Stimulated activated CD4-positive, alpha-beta T cell treated with anti-CD3 and anti-CD28 coated beads, TNF-alpha, amount 100 ng/mL, for 48 hours (primary cell): Measurements from ENCODE around the gene CCR8.
"Not testable (repeated sequence)": the region's sequence is repeated elsewhere in the genome, so short reads cannot be mapped to it uniquely, and the experiment has no call there.

ENCODE experiments used
- DNase-seq, 3 donors: peaks; one replicate each; pipeline ENCODE4 v3.0.0-alpha.2; 2020; ENCODE audit warnings: low read depth in 3 of 3

The CCR8 gene

DNA sequence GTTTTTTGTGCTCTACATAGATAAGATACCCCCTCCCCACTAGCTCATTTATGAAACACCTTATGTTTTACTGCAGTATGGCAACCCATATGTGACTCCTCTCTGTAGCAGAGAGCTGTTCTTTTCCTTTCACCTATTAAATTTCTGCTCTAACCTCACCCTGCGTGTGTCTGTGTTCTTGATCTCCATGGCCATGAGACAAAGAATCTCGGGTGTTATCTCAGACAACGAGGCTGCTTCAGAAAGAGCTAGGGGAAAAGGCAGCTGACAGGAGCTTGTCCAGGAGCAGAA, 18.0 kb downstream of the CCR8 start:
- DNase-seq: no peak

DNA sequence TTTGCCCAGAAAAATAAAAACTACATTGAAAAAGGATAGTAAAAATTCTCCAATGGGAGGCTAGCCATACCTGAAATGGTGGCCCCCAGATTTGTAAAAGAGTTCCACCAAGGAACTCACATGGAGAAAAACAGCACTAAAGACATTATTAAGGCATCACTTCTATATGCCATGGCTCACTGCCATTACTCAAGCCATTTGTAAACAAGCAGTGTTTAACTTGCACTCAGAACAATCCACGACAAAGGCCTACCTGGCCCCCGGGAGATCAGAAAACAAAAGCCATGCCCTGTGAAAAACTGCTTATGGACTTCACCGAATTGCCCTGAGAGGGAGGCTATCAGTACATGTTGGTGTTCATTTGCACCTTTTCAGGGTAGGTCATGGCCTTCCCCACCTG, 19.6 kb downstream of the CCR8 start:
- DNase-seq: no peak

DNA sequence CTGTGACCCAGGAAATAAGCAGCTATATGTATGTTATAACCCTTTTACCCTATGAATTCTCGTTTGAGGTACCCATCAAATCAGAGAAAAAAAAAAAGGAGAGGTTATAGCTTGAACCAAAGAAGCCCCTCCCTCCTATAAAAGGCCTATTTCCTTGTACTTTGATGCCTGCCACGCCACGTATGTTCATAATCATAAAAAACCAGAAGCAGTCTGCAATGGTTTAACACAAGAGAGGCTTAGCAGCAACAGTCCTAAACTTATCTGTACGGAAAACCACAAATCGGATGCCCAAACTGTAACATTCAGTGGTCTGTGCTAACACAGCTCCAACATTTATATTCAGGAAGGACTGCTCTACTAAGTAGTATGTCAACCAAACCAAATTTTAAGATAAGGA, 21.2 kb downstream of the CCR8 start:
- DNase-seq: no peak

DNA sequence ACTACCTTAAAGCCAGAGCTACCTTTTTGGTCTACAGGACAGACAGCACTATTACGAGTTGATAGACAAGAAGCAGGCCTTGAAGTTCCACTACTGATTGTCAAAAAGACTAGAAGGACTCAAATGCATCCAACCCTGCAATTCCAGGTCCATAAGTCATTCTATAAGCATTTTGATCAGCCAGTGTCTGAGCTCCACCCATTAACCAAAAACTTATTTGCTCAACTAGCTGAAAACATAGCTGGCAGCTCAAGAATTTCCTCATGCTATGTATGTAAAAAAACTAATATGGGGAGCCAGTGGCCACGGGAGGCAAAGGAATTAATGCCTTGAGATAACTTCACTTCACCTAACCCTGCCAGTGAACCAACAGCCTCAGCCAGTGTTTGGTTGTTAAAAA, 21.6 kb downstream of the CCR8 start:
- not testable (repeated sequence) for DNase-seq

DNA sequence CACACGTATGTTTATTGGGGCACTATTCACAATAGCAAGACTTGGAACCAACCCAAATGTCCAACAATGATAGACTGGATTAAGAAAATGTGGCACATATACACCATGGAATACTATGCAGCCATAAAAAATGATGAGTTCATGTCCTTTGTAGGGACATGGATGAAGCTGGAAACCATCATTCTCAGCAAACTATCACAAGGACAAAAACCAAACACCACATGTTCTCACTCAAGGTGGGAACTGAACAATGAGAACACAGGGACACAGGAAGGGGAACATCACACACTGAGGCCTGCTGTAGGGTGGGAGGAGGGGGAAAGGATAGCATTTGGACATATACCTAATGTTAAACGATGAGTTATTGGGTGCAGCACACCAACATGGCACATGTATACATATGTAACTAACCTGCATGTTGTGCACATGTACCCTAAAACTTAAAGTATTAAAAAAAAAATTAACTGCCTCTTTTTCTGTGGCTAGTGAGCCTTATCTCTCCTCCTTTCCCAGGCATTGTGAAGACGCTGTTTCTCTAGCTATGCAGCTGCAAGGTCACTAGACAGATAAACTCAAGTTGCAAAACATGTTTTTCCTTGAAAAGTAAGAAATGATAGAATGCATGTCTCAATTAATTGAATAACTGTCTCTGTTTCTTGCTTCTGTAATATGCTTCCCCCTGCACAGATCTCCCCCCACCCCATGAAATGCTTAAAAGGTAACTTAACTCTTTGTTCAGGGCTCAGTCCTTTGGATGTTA, 23.8 kb downstream of the CCR8 start:
- DNase-seq: not testable (repeated sequence)

DNA sequence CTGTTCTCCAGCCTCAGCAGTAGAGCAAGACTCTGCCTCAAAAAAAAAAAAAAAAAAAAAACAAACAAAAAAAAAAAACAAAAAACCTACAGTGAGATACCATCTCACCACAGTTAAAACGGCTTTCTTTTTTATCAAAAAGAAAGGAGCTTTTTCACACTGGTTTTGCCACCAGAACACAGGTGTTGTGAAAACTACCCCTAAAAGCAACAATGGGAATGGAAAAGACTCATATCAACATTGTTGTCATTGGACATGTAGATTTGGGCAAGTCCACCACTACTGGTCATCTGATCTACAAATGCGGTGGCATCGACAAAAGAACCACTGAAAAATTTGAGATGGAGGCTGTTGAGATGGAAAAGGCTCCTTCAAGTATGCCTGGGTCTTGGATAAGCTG, 28.8 kb downstream of the CCR8 start:
- no peak for DNase-seq

DNA sequence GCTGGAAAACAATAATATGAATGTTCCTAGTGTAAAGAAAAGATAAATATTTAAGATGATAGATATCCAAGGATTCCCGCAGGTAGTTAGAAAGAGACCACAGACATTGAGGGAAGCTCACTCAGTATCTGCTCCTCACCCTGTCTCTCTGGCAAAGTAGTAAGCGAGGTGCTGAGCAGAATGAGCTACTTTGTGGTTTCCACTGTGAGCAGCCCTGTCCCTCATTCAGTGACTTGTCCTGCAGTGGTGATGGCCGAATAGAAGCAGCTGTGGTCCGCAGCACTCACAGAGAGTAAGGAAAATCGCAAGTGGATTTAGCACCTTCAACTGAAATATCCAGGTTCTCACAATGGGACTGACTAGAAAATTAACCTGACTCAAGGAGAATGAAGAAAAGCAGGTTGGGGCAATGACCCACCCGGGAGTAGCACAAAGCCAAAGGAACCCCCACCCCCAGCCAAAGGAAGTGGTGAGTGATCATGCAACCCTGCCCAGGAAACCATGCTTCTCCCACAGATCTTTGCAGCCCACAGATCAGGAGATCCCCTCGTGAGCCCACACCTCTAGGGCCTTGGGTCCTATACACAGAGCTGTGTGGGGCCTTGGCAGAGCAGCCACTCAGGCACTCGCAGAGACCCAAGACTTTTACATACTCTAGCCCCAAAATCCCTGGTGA, 31.9 kb downstream of the CCR8 start:
- DNase-seq: peak in 1 of 3 donors; percentile 17

DNA sequence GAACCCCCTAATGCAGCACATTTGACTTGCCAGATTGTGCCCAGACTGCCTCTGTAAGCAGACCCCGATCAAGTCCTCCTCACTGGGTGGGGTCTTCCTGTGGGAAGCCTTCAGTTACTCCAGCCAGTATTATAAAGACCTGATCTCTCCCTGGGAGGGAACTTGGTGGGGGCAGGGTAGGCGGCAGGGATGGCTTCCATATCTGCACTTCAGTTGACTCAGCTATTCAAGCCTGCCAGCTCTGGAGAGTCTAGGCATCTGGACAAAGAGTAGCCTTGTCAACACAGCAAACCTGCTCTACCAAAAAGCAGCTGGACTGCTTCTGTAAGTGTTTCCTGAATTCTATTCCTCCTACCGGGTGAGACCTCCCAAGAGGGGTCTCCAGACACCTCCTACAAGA, 32.7 kb downstream of the CCR8 start:
- no peak for DNase-seq

DNA sequence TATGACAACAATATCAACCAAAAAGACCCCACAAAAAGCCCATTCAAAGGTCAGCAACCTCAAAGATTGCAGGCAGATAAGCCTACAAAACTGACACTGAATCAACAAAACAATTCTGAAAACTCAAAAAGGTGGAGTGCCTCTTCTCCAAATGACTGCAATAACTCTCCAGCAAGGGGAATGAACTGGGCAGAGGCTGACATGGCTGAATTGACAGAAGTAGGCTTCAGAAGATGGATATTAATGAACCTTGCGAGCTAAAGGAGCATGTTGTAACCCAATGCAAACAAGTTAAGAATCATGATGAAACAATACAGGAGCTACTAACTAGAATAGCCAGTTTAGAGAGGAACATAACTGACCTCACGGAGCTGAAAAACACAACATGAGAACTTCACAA, 33.3 kb downstream of the CCR8 start:
- no peak for DNase-seq

DNA sequence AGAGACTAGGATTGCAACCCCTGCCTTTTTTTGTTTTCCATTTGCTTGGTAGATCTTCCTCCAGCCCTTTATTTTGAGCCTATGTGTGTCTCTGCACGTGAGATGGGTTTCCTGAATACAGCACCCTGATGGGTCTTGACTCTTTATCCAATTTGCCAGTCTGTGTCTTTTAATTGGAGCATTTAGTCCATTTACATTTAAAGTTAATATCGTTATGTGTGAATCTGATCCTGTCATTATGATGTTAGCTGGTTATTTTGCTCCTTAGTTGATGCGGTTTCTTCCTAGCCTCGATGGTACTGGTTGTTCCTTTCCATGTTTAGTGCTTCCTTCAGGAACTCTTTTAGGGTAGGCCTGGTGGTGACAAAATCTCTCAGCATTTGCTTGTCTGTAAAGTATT, 40.9 kb downstream of the CCR8 start:
- DNase-seq: not testable (repeated sequence)

DNA sequence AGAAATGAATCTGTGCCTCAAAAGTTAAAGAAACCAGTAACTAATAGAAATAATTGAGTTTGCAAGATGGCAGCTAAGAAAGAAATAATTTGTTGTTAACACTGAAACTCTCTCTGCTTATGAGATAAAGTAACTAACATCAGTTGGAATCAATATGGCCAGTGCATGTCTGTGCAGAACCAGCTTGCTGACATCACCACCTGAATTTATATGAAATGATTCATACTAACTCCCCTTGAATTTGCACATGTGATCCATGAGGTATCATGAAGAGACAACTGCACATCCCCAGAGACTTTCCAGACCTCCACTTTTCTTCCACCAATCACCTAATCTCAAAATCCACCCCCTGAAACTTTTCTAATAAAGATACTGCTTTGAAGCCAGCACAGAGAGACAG, 43.3 kb downstream of the CCR8 start:
- DNase-seq: no peak

DNA sequence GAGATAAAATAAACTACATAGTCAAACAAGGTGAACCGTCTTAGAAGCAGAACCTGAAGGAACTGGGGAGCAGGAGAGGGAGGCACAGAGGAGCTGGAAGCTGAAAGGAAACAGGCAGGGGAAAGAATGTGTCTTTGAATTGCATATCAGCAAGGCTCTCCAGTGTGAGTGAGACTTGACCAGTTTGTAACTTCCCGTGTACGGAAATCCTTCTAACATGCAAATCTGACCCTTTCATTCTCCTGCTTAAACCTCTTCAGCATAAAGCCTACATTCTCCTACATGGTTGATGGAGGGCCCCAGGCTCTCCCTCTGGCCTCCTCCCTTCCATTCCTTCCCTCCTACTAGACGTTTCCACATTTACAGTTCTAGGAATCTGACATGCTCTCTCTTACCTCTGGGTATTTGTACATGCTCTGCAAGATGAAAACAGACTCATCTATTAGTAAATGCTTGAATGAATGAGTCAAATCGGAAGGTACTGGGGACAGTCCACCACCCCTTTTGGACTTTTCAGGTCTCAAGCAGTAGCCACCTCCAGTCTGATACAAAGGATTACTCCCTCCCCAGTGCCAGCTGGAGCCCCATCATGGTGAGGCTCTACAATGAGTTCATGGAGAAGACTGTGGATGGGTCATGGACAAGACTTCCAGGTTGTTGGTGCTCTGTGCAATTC, 47.6 kb downstream of the CCR8 start:
- DNase-seq: no peak

DNA sequence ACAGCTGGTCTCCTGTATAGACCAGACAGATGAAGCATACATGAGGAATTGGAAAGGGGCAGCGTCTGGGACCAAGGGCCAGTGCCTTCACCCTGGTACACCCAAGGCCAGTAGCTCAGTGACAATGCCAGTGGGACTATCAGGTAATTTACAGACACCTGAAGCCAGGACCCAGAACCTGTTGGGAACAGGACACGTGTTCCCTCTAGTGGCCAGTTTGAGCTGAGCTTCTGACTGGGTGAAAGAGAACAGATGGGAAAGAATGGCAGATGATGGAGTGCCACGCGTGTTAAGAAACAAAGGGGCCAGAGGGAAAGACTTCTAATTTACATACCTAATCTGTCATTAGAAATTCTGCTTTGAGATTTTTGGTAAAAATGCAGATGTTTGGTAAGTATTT, 48.6 kb downstream of the CCR8 start:
- peak; percentile 41 to 53 (median 46) for DNase-seq

DNA sequence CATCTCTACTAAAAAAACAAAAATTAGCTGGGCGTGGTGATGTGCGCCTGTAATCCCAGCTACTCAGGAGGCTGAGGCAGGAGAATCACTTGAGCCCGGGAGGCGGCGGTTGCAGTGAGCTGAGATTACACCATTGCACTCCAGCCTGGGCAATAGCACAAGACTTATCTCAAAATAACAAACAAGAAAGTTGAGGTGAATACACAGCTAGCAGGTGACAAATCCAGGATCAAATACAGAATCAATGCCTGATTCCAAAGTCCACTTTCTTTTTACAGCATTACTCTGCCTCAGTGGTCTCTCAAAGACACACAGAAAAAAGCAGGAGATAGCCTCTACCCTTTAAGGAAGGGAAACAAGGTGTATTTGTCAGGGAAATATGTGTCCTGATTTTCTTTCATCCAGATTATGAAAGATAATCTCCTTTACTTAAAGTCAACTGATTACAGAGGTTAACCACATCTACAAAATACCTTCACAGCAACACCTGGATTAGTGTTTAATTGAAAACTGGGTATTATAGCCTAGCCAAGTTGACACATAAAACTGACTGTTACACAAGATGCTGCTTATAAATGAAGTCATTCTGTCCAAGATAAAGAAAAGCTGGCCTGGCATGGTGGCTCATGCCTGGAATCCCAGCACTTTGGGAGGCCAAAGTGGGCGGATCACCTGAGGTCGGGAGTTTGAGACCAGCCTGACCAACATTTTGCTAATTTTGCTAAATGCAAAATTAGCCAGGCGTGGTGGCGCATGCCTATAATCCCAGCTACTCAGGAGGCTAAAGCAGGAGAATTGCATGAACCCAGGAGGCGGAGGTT, 49.7 kb downstream of the CCR8 start:
- DNase-seq: no peak

DNA sequence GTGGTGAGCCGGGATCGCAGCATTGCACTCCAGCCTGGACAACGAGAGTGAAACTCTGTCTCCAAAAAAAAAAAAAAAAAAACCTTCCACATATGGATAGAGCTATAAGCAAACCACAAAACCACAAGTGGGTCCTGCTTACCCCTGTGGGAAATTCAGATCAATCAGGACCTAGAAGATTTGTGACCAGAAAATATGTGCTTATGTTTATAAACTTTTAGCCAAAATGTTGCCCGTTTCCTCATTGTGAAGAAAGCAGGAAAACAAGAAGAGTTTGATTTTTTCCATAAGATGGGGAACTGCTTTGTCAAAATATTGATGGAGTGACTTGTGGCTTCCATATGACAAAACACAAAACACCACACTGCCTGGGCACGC, 50.3 kb downstream of the CCR8 start:
- DNase-seq: no peak

DNA sequence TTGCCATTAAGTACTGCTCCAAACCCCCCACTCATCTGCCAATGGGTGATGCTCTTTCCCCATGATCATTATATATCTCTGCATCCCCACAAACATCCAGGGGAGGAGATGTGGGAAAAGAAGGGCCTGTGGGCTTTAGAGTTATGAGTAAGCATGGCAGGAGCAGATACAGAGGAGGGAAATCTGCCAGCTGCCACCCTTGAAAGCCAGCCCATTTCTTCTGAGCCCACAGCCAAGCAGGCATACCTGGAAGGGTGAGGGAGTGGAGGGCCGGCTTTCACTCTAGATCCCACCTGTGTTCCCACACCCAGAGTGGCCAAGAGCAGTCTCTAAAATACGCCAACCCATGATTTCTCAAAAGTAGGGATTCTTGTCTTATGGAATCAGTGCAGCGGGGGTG, 51.9 kb downstream of the CCR8 start:
- DNase-seq: no peak
